ENCODE measurements around the gene UBR7.

GRCh38 chr14:93173943-93174395, 33.1 kb upstream of the UBR7 start:
- TF ChIP-seq CTCF (IDR thresholded peaks at IDR 0.05; ENCODE audit: borderline replicate concordance, extremely low read depth, low read length, poor library complexity, severe bottlenecking) (no peak), EZH2 (IDR thresholded peaks at IDR 0.05; ENCODE audit: borderline replicate concordance, low read depth, low read length, severe bottlenecking) (no peak)

Data from DND-41 (cell line).